ENCODE data around the gene DDX17. TPM values are rescaled to one million over a fixed set of nuclear protein-coding genes. Genes with fewer than 3 reads are reported as not detected.

The DDX17 gene
- total and polyA plus RNA-seq, 8 donors = 384 to 895 (median 803) TPM

DNA sequence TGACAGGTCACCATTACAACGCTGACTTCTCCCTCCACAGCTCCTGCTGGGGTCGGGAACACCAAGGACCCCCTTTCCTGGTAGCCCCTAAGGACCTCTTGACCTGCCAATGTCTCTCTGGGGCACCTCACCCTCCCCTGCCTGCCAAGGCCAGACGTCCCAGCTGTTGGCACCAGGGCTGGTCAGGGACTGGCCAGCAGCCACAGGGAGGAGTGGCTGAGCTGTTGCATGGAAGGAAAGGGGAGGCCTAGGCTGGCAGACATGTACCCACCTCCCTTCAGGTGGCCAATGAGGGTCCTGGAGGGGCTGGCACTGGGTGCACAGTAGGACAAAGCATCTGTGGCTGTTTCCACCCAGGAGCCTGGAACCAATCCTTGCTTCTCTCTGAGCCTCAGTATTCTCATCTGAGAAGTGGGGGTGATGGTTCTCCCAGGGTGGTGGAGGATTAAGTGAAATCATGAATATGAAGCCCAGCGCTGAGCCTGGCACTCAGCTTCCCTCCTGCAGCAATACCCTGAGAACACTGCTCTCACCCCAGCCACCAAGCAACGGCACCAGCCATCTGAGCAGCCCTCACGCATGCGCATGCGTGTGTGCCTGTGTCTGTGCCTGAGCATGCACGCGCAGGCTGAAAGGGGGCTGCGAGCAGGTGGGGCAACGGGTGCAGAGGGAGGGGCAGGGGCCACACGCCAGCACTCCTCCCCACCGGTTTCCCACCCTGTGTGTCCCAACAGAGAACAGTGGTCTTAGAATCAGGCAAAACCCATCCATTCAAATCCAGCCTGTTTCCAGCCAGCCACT, 57.0 kb downstream of the DDX17 start:
- intact Hi-C loops (cut with DNase I) = no loop called here
- Histone ChIP-seq H3K36me3 (no peaks in the 10 kb centered on the region), H3K27ac (no peak overlapping the region), H3K4me1 (no peaks in the 10 kb centered on the region), H3K9me3 (no peaks in the 10 kb centered on the region), H3K4me3 (no peak overlapping the region), H3K27me3 (peaks cover 11 to 91% of the 10 kb centered on the region in 2 donors)
- DNase-seq (no peak), ATAC-seq (no peak)
- TF ChIP-seq, protein P1, sequence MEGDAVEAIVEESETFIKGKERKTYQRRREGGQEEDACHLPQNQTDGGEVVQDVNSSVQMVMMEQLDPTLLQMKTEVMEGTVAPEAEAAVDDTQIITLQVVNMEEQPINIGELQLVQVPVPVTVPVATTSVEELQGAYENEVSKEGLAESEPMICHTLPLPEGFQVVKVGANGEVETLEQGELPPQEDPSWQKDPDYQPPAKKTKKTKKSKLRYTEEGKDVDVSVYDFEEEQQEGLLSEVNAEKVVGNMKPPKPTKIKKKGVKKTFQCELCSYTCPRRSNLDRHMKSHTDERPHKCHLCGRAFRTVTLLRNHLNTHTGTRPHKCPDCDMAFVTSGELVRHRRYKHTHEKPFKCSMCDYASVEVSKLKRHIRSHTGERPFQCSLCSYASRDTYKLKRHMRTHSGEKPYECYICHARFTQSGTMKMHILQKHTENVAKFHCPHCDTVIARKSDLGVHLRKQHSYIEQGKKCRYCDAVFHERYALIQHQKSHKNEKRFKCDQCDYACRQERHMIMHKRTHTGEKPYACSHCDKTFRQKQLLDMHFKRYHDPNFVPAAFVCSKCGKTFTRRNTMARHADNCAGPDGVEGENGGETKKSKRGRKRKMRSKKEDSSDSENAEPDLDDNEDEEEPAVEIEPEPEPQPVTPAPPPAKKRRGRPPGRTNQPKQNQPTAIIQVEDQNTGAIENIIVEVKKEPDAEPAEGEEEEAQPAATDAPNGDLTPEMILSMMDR (IDR thresholded peaks at IDR 0.05) = no peak

DNA sequence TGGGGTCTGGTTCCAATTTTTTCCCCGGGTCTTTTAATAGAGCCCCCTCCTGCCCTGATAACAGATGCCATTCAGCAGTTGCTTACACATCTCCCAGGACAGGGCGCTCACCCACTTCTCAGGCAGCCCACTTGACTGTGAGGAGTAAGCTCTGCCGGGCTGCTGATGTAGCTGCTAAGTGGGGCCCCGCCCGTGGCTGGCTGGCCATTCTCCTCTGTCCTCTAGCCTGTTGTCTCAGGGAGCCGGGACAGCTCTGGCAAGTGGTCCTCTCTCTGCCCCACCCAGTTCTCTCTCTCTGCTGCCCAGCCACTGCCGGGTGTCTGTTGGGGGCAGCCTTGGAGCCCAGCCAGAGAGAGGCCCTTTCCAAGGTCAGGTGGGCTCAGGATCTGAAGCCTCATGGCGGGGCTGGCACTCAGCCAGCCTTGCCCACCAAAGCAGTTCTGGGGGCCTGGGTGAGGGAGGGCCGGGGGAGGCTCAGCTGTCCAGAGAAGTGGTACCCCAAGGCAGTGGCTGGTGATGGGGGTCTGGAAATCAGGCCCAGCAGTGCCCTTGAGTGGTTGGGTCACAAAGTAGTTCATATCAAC, 60.0 kb downstream of the DDX17 start:
- H3K4me3 ChIP-seq = no peak overlapping the region
- intact Hi-C loops (cut with DNase I) = no loop called here
- H3K27ac ChIP-seq = no peak overlapping the region
- H3K4me1 ChIP-seq = no peaks in the 10 kb centered on the region
- DNase-seq (no peak), ATAC-seq (no peak)
- TF ChIP-seq, protein P1 (IDR thresholded peaks at IDR 0.05) = no peak
- H3K27me3 ChIP-seq = peaks cover 0 to 76% of the 10 kb centered on the region in 2 donors
- no peaks in the 10 kb centered on the region for H3K36me3 ChIP-seq
- H3K9me3 ChIP-seq = no peaks in the 10 kb centered on the region

DNA sequence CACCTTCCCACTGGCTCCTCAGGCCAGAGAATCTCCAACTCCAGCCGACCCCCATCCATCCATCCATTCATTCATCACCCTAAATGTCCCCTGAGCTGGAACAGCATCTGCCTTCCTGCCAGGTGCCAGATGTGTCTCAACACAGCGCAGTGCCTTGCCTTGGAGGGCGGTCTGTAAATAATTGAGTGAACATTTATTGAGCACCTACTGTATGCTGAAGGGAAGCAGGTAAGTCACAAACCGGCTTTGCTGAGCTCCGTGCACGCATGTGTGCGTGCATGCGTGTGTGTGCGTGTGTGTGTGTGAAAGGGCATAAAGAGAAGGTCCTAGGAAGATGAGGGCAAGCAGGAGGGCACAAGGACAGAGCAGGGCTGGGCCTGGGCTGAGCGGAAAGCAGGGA, 61.3 kb downstream of the DDX17 start:
- no peak overlapping the region for H3K27ac ChIP-seq

DNA sequence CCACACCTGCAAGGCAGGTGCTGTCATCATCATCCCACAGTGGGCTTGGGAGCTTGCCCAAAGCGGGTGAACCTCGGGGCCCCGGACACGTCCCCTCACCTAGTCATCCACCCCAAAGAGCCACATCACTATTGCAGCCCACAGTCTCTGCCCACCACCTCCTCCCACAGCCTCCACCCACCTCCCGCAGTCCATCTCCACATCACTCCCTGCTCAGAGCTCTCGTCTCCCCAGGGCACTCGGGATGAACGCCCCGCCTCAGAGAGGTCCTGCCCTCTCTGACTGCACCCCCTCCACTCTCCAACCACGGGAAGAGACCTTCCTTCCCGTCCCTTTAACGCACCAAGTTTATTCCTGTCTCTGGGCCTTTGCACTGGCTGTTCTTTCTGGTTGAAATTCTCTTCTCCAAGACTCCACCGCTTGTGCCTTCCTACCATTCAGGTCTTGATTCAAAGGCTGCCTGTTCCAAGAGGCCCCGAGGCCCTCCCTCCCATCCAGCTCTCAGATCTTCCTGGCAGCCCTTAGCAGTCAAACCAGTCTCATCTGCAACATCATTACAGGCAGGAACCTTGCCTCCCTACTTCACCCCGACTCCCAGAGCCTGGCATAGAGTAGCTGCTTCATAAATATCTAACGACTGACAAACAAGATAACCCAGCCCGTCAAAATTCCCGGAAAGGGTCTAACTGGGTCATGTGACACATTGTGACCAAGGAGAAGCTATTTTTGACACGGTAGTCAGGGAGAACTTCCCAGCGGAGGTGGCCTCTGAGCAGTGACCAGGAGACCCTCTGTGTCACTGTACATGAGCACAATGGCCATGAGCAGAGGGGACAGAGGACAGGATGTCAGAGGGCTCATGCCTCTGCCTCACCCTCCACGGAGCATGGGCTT, 62.2 kb downstream of the DDX17 start:
- Histone ChIP-seq H3K27me3 (peaks cover 0 to 74% of the 10 kb centered on the region in 2 donors), H3K9me3 (no peaks in the 10 kb centered on the region), H3K36me3 (no peaks in the 10 kb centered on the region), H3K4me1 (no peaks in the 10 kb centered on the region), H3K27ac (no peak overlapping the region), H3K4me3 (no peak overlapping the region)
- DNase-seq (no peak), ATAC-seq (no peak)
- TF ChIP-seq, protein P1 (IDR thresholded peaks at IDR 0.05) = no peak
- intact Hi-C loops (cut with DNase I) = no loop called here

More for the DNA sequence above, 61.3 kb downstream of the DDX17 start:
- ATAC-seq = no peak
- Histone ChIP-seq H3K4me1 (no peaks in the 10 kb centered on the region), H3K36me3 (no peaks in the 10 kb centered on the region), H3K4me3 (no peak overlapping the region), H3K9me3 (no peaks in the 10 kb centered on the region), H3K27me3 (peaks cover 0 to 76% of the 10 kb centered on the region in 2 donors)
- no peak for DNase-seq
- intact Hi-C loops (cut with DNase I) = no loop called here
- TF ChIP-seq, protein P1 (IDR thresholded peaks at IDR 0.05) = no peak

All from left lung (tissue), 10 donors.